H1 (cell line): ENCODE data around the gene ADIPOQ. TPM values are rescaled to one million over a fixed set of nuclear protein-coding genes. Genes with fewer than 3 reads are reported as not detected.

Experiments
- CTBP2 ChIP-seq: IDR thresholded peaks from 2 replicates; pipeline ENCODE4 v1.7.0; 2011; ENCODE audit warnings: borderline replicate concordance, mild to moderate bottlenecking, moderate library complexity, mixed read lengths, low read length; ENCODE audit not compliant: insufficient read depth, insufficient read length
- EP300 ChIP-seq, 2 experiments: IDR thresholded peaks; 1 replicate in 1 of 2; 2 replicates in 1 of 2; pipeline ENCODE4 v1.6.1; 2011 to 2012; ENCODE audit warnings: low read depth in 2 of 2, low read length in 2 of 2, mild to moderate bottlenecking in 2 of 2, borderline replicate concordance in 1 of 2, inconsistent platforms in 1 of 2, moderate library complexity in 1 of 2
- HDAC2 ChIP-seq, 2 experiments: fragments of 300-600 bp in 1 of 2; sonication (generic) in 1 of 2; IDR thresholded peaks; 2 replicates each; pipeline ENCODE4 v1.6.1; 2011 to 2012; ENCODE audit warnings: low read depth in 2 of 2, low read length in 2 of 2, mild to moderate bottlenecking in 2 of 2, moderate library complexity in 2 of 2, borderline replicate concordance in 1 of 2, inconsistent platforms in 1 of 2
- NANOG ChIP-seq: IDR thresholded peaks from 2 replicates; pipeline ENCODE4 v1.6.1; 2011; ENCODE audit warnings: low read length, low read depth, mild to moderate bottlenecking, inconsistent platforms; ENCODE audit not compliant: insufficient read depth, poor library complexity, severe bottlenecking
- RAD21 ChIP-seq, 2 experiments: IDR thresholded peaks in 1 of 2; conservative IDR thresholded peaks in 1 of 2; 2 replicates each; pipeline ENCODE4 v1.6.1; 2011; ENCODE audit warnings: low read depth in 2 of 2, low read length in 2 of 2, improper control_type of control experiment in 1 of 2, inconsistent platforms in 1 of 2, mild to moderate bottlenecking in 1 of 2, moderate library complexity in 1 of 2
- SAP30 ChIP-seq: fragments of 300-600 bp; sonication (generic); IDR thresholded peaks from 2 replicates; pipeline ENCODE4 v1.7.1; 2012; ENCODE audit warnings: low read length, moderate library complexity, mild to moderate bottlenecking, inconsistent platforms; ENCODE audit not compliant: insufficient read depth, insufficient replicate concordance
- SRF ChIP-seq: IDR thresholded peaks from 2 replicates; pipeline ENCODE4 v1.6.1; 2011; ENCODE audit warnings: mild to moderate bottlenecking, low read depth, low read length, moderate library complexity
- TAF1 ChIP-seq: IDR thresholded peaks from 2 replicates; pipeline ENCODE4 v1.6.1; 2011; ENCODE audit warnings: mild to moderate bottlenecking, low read depth, low read length
- polyA plus RNA-seq, 7 experiments: library from polyadenylated mRNA; depleted of rRNA in 3 of 7; stranded (reverse) in 5 of 7; unstranded in 2 of 7; fragments of >200 nt in 5 of 7; fragments of 200-250 nt in 2 of 7; gene quantifications; 1 replicate in 5 of 7; 2 replicates in 1 of 7; 4 replicates in 1 of 7; pipeline versions ENCODE4 v1.2.1 to v1.2.3, GENCODE V29; 2011 to 2013; ENCODE audit warnings: missing spikeins in 2 of 7, mixed read lengths in 2 of 7
- total RNA-seq: library from RNA; stranded (reverse); fragmentation: NEBNext Ultra II Directional; extraction: Animal tissue kit (Norgen Biotek cat#: 25700); gene quantifications from 2 replicates; pipeline ENCODE4 v1.2.1, GENCODE V29; 2021
- TF ChIP-seq, protein P1 (sequence below): fragments of 300-600 bp; sonication (generic); IDR thresholded peaks from 2 replicates; pipeline ENCODE4 v1.7.1; 2012; ENCODE audit warnings: low read length, moderate library complexity, mild to moderate bottlenecking, inconsistent platforms; ENCODE audit not compliant: insufficient replicate concordance

Gene ADIPOQ
- total and polyA plus RNA-seq, 2 of the 8 experiments (the other 6 are each of a cell fraction or from before 2014, with no cell fraction given) = not detected

DNA sequence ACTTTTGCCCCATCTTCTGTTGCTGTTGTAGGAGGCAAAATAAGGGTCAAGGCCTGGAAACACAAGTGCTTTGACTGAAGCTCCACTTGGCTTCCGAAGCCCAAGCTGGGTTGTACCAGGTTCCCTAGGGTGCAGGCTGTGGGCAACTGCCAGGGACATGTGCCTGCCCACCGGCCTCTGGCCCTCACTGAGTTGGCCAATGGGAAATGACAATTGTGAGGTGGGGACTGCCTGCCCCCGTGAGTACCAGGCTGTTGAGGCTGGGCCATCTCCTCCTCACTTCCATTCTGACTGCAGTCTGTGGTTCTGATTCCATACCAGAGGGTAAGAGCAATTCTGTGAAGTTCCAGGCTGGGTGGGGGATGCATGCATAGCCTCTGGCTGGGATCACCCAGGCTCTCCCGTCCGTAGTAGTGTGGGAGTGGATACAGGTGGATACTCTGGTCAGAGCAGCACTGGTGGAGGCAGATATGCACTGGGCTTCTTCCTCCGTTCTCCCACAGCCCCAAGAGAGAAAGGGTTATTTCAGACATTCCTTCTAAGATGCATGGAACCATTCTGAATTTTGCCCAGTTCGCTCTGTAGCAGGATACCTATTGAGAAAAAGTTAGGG, at the start of gene ADIPOQ (continued):
- TF ChIP-seq, protein P1, sequence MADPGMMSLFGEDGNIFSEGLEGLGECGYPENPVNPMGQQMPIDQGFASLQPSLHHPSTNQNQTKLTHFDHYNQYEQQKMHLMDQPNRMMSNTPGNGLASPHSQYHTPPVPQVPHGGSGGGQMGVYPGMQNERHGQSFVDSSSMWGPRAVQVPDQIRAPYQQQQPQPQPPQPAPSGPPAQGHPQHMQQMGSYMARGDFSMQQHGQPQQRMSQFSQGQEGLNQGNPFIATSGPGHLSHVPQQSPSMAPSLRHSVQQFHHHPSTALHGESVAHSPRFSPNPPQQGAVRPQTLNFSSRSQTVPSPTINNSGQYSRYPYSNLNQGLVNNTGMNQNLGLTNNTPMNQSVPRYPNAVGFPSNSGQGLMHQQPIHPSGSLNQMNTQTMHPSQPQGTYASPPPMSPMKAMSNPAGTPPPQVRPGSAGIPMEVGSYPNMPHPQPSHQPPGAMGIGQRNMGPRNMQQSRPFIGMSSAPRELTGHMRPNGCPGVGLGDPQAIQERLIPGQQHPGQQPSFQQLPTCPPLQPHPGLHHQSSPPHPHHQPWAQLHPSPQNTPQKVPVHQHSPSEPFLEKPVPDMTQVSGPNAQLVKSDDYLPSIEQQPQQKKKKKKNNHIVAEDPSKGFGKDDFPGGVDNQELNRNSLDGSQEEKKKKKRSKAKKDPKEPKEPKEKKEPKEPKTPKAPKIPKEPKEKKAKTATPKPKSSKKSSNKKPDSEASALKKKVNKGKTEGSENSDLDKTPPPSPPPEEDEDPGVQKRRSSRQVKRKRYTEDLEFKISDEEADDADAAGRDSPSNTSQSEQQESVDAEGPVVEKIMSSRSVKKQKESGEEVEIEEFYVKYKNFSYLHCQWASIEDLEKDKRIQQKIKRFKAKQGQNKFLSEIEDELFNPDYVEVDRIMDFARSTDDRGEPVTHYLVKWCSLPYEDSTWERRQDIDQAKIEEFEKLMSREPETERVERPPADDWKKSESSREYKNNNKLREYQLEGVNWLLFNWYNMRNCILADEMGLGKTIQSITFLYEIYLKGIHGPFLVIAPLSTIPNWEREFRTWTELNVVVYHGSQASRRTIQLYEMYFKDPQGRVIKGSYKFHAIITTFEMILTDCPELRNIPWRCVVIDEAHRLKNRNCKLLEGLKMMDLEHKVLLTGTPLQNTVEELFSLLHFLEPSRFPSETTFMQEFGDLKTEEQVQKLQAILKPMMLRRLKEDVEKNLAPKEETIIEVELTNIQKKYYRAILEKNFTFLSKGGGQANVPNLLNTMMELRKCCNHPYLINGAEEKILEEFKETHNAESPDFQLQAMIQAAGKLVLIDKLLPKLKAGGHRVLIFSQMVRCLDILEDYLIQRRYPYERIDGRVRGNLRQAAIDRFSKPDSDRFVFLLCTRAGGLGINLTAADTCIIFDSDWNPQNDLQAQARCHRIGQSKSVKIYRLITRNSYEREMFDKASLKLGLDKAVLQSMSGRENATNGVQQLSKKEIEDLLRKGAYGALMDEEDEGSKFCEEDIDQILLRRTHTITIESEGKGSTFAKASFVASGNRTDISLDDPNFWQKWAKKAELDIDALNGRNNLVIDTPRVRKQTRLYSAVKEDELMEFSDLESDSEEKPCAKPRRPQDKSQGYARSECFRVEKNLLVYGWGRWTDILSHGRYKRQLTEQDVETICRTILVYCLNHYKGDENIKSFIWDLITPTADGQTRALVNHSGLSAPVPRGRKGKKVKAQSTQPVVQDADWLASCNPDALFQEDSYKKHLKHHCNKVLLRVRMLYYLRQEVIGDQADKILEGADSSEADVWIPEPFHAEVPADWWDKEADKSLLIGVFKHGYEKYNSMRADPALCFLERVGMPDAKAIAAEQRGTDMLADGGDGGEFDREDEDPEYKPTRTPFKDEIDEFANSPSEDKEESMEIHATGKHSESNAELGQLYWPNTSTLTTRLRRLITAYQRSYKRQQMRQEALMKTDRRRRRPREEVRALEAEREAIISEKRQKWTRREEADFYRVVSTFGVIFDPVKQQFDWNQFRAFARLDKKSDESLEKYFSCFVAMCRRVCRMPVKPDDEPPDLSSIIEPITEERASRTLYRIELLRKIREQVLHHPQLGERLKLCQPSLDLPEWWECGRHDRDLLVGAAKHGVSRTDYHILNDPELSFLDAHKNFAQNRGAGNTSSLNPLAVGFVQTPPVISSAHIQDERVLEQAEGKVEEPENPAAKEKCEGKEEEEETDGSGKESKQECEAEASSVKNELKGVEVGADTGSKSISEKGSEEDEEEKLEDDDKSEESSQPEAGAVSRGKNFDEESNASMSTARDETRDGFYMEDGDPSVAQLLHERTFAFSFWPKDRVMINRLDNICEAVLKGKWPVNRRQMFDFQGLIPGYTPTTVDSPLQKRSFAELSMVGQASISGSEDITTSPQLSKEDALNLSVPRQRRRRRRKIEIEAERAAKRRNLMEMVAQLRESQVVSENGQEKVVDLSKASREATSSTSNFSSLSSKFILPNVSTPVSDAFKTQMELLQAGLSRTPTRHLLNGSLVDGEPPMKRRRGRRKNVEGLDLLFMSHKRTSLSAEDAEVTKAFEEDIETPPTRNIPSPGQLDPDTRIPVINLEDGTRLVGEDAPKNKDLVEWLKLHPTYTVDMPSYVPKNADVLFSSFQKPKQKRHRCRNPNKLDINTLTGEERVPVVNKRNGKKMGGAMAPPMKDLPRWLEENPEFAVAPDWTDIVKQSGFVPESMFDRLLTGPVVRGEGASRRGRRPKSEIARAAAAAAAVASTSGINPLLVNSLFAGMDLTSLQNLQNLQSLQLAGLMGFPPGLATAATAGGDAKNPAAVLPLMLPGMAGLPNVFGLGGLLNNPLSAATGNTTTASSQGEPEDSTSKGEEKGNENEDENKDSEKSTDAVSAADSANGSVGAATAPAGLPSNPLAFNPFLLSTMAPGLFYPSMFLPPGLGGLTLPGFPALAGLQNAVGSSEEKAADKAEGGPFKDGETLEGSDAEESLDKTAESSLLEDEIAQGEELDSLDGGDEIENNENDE = no peak
- TF ChIP-seq TAF1 (no peak), SRF (no peak), RAD21 (IDR thresholded peaks at IDR 0.05 in 1 of 2, conservative IDR thresholded peaks at IDR 0.05 in 1 of 2; ENCODE audit: low read depth in 2 of 2, low read length in 2 of 2) (no peak), SAP30 (no peak), EP300 (IDR thresholded peaks at IDR 0.05; ENCODE audit: borderline replicate concordance in 1 of 2, low read depth in 2 of 2, low read length in 2 of 2) (no peak), HDAC2 (IDR thresholded peaks at IDR 0.05; ENCODE audit: borderline replicate concordance in 1 of 2, low read depth in 2 of 2, low read length in 2 of 2) (no peak), CTBP2 (no peak), NANOG (no peak)
